ENCODE measurements around the gene GFI1B. TPM values are rescaled to one million over a fixed set of nuclear protein-coding genes. Genes with fewer than 3 reads are reported as not detected.

GFI1B gene
- total RNA-seq, 1 experiment from 2014 or later = 0.77 TPM

DNA sequence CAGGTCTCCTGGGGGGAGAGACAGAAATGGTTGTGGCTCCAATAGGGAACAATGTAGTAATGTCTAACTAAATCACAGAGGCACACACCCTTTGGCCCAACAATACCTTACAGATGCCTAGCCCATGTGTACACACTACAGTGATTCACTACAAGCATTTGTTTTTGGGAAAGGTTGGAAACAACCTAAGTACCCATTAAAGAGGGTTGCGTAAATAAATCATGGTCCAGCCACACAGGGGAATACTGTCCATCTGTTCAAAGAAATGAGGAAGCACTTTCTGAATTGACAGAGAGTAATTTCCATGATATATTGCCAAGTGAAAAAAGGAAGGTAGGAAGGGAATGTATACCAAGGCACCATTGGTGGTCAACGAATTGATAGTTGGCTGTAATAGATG, 30.3 kb downstream of the GFI1B start:
- Mint-ChIP-seq H3K27me3 (ENCODE audit: low read depth) (peaks cover 71% of the 10 kb centered on the region), H3K9me3 (peaks cover 12% of the 10 kb centered on the region), H3K4me3 (no peak overlapping the region), H3K4me1 (peaks cover 16% of the 10 kb centered on the region), H3K36me3 (no peaks in the 10 kb centered on the region), H3K27ac (no peak overlapping the region)
- no peak for DNase-seq (ENCODE audit: low spot score)
- TF ChIP-seq MYBL2 (CRISPR knock-in tag; IDR thresholded peaks at IDR 0.05) (no peak), NR3C1 (CRISPR knock-in tag; conservative IDR thresholded peaks at IDR 0.05; ENCODE audit: low read depth) (no peak), TCF7 (CRISPR knock-in tag; IDR thresholded peaks at IDR 0.05; ENCODE audit: low read depth) (no peak), CREB1 (CRISPR knock-in tag; IDR thresholded peaks at IDR 0.05) (no peak), ELF4 (CRISPR knock-in tag; IDR thresholded peaks at IDR 0.05; ENCODE audit: low read depth) (no peak), GRHL2 (CRISPR knock-in tag; IDR thresholded peaks at IDR 0.05; ENCODE audit: insufficient replicate concordance, severe bottlenecking) (no peak), JUN (CRISPR knock-in tag; IDR thresholded peaks at IDR 0.05) (no peak)
- TF ChIP-seq, protein P1, sequence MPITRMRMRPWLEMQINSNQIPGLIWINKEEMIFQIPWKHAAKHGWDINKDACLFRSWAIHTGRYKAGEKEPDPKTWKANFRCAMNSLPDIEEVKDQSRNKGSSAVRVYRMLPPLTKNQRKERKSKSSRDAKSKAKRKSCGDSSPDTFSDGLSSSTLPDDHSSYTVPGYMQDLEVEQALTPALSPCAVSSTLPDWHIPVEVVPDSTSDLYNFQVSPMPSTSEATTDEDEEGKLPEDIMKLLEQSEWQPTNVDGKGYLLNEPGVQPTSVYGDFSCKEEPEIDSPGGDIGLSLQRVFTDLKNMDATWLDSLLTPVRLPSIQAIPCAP (CRISPR knock-in tag; IDR thresholded peaks at IDR 0.05) = no peak
- TF ChIP-seq, protein P2, sequence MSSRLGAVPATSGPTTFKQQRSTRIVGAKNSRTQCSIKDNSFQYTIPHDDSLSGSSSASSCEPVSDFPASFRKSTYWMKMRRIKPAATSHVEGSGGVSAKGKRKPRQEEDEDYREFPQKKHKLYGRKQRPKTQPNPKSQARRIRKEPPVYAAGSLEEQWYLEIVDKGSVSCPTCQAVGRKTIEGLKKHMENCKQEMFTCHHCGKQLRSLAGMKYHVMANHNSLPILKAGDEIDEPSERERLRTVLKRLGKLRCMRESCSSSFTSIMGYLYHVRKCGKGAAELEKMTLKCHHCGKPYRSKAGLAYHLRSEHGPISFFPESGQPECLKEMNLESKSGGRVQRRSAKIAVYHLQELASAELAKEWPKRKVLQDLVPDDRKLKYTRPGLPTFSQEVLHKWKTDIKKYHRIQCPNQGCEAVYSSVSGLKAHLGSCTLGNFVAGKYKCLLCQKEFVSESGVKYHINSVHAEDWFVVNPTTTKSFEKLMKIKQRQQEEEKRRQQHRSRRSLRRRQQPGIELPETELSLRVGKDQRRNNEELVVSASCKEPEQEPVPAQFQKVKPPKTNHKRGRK (CRISPR knock-in tag; IDR thresholded peaks at IDR 0.05; ENCODE audit: borderline replicate concordance) = no peak
- TF ChIP-seq, protein P3, sequence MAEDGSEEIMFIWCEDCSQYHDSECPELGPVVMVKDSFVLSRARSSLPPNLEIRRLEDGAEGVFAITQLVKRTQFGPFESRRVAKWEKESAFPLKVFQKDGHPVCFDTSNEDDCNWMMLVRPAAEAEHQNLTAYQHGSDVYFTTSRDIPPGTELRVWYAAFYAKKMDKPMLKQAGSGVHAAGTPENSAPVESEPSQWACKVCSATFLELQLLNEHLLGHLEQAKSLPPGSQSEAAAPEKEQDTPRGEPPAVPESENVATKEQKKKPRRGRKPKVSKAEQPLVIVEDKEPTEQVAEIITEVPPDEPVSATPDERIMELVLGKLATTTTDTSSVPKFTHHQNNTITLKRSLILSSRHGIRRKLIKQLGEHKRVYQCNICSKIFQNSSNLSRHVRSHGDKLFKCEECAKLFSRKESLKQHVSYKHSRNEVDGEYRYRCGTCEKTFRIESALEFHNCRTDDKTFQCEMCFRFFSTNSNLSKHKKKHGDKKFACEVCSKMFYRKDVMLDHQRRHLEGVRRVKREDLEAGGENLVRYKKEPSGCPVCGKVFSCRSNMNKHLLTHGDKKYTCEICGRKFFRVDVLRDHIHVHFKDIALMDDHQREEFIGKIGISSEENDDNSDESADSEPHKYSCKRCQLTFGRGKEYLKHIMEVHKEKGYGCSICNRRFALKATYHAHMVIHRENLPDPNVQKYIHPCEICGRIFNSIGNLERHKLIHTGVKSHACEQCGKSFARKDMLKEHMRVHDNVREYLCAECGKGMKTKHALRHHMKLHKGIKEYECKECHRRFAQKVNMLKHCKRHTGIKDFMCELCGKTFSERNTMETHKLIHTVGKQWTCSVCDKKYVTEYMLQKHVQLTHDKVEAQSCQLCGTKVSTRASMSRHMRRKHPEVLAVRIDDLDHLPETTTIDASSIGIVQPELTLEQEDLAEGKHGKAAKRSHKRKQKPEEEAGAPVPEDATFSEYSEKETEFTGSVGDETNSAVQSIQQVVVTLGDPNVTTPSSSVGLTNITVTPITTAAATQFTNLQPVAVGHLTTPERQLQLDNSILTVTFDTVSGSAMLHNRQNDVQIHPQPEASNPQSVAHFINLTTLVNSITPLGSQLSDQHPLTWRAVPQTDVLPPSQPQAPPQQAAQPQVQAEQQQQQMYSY (CRISPR knock-in tag; IDR thresholded peaks at IDR 0.05) = no peak
- ATAC-seq = no peak
- CTCF ChIA-PET = no interaction called here
- POLR2A ChIA-PET = no interaction called here

DNA sequence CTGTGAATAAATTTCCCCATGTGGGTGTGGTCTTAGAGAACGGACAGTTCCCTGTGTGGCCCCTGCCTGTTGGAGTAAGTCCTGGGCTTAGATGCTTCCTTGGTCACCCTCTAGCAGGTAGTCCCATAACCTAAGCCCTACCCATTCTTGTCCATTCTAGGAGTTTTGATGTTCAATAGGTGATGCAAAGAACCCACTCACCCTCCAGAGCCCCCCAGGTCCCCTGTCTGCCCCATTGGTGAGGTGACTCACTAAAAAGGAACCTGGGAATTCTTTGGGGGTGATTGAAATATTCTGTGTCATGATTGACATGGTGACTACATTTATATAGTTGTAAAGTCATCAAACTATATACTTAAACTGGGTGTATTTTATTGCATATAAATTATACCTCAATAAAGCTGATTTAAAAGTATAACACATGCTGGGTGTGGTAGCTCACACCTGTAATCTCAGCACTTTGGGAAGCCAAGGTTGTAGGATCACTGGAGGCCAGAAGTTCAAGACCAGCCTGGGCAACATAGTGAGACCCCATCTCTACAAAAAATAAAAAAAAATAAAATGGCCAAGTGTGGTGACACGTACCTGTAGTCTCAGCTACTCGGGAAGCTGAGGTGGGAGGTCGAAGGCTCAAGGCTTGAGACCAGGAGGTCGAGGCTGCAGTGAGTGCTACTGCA, 31.6 kb downstream of the GFI1B start:
- CTCF ChIA-PET = interaction anchor here (4.5 kb wide), 1 partner anchor 13 kb away, joined by 41 read pairs; no protein-coding TSS in a partner anchor
- Mint-ChIP-seq H3K27me3 (ENCODE audit: low read depth) (peaks cover 72% of the 10 kb centered on the region), H3K9me3 (peaks cover 18% of the 10 kb centered on the region), H3K4me3 (no peak overlapping the region), H3K4me1 (peaks cover 4% of the 10 kb centered on the region), H3K36me3 (no peaks in the 10 kb centered on the region), H3K27ac (no peak overlapping the region)
- POLR2A ChIA-PET = no interaction called here
- no peak for DNase-seq (ENCODE audit: low spot score)
- ATAC-seq = no peak
- TF ChIP-seq FOXK1 (CRISPR knock-in tag; IDR thresholded peaks at IDR 0.05) = no peak
- TF ChIP-seq, protein P4, sequence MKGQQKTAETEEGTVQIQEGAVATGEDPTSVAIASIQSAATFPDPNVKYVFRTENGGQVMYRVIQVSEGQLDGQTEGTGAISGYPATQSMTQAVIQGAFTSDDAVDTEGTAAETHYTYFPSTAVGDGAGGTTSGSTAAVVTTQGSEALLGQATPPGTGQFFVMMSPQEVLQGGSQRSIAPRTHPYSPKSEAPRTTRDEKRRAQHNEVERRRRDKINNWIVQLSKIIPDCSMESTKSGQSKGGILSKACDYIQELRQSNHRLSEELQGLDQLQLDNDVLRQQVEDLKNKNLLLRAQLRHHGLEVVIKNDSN (CRISPR knock-in tag; IDR thresholded peaks at IDR 0.05) = no peak
- TF ChIP-seq, protein P5, sequence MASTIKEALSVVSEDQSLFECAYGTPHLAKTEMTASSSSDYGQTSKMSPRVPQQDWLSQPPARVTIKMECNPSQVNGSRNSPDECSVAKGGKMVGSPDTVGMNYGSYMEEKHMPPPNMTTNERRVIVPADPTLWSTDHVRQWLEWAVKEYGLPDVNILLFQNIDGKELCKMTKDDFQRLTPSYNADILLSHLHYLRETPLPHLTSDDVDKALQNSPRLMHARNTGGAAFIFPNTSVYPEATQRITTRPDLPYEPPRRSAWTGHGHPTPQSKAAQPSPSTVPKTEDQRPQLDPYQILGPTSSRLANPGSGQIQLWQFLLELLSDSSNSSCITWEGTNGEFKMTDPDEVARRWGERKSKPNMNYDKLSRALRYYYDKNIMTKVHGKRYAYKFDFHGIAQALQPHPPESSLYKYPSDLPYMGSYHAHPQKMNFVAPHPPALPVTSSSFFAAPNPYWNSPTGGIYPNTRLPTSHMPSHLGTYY (CRISPR knock-in tag; IDR thresholded peaks at IDR 0.05) = no peak
- no peak for TF ChIP-seq SMAD3 (CRISPR knock-in tag; IDR thresholded peaks at IDR 0.05; ENCODE audit: borderline replicate concordance)
- no peak for TF ChIP-seq ZNF219 (CRISPR knock-in tag; IDR thresholded peaks at IDR 0.05; ENCODE audit: borderline replicate concordance)
- TF ChIP-seq, protein P6, sequence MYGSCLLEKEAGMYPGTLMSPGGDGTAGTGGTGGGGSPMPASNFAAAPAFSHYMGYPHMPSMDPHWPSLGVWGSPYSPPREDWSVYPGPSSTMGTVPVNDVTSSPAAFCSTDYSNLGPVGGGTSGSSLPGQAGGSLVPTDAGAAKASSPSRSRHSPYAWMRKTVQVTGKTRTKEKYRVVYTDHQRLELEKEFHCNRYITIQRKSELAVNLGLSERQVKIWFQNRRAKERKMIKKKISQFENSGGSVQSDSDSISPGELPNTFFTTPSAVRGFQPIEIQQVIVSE (CRISPR knock-in tag; IDR thresholded peaks at IDR 0.05; ENCODE audit: borderline replicate concordance) = no peak
- TF ChIP-seq, protein P7, sequence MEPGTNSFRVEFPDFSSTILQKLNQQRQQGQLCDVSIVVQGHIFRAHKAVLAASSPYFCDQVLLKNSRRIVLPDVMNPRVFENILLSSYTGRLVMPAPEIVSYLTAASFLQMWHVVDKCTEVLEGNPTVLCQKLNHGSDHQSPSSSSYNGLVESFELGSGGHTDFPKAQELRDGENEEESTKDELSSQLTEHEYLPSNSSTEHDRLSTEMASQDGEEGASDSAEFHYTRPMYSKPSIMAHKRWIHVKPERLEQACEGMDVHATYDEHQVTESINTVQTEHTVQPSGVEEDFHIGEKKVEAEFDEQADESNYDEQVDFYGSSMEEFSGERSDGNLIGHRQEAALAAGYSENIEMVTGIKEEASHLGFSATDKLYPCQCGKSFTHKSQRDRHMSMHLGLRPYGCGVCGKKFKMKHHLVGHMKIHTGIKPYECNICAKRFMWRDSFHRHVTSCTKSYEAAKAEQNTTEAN (CRISPR knock-in tag; IDR thresholded peaks at IDR 0.05) = no peak
- no peak for TF ChIP-seq NR2C2 (CRISPR knock-in tag; IDR thresholded peaks at IDR 0.05)
- TF ChIP-seq MXD4 (CRISPR knock-in tag; IDR thresholded peaks at IDR 0.05; ENCODE audit: borderline replicate concordance) = no peak
- TF ChIP-seq ZNF263 (CRISPR knock-in tag; IDR thresholded peaks at IDR 0.05; ENCODE audit: low read depth) = no peak

Data from WTC11 (cell line).